NCI-H1092 treated with DMSO at 0.1 percent for 48 hours (cell line): Measurements from ENCODE around the gene TPRG1.

ENCODE experiments used
- DNase-seq: peaks from one replicate; lab custom pipeline; 2025; lab: John Stamatoyannopoulos, UW

TPRG1 gene

GRCh38 chr3:189278221-189278620 is 106.5 kb downstream of the TPRG1 start:
- DNase-seq, result no peak

GRCh38 chr3:189282189-189282588 is 110.4 kb downstream of the TPRG1 start:
- no peak for DNase-seq

- DNase-seq, result no peak
Observed at GRCh38 chr3:189282741-189283140, 111.0 kb downstream of the TPRG1 start.

- no peak for DNase-seq
Observed at GRCh38 chr3:189286188-189286587, 114.4 kb downstream of the TPRG1 start.

GRCh38 chr3:189286916-189287315 is 115.1 kb downstream of the TPRG1 start:
- DNase-seq, result no peak

- no peak for DNase-seq
Observed at GRCh38 chr3:189288348-189289235, 116.8 kb downstream of the TPRG1 start.

- no peak for DNase-seq
Observed at GRCh38 chr3:189289251-189289650, 117.5 kb downstream of the TPRG1 start.

- DNase-seq, result no peak
Observed at GRCh38 chr3:189292667-189293484, 121.1 kb downstream of the TPRG1 start.

- DNase-seq, result no peak
Observed at GRCh38 chr3:189294649-189295048, 122.9 kb downstream of the TPRG1 start.

- no peak for DNase-seq
Observed at GRCh38 chr3:189295089-189295488, 123.3 kb downstream of the TPRG1 start.

- DNase-seq, result no peak
Observed at GRCh38 chr3:189297932-189298331, 126.2 kb downstream of the TPRG1 start.

GRCh38 chr3:189298469-189299375 is 127.0 kb downstream of the TPRG1 start:
- DNase-seq, result no peak

- no peak for DNase-seq
Observed at GRCh38 chr3:189300345-189300744, 128.6 kb downstream of the TPRG1 start.

- DNase-seq, result no peak
Observed at GRCh38 chr3:189301479-189301878, 129.7 kb downstream of the TPRG1 start.

GRCh38 chr3:189303584-189303983 is 131.8 kb downstream of the TPRG1 start:
- no peak for DNase-seq

GRCh38 chr3:189304465-189305351 is 132.9 kb downstream of the TPRG1 start:
- DNase-seq, result peak; percentile 99

- DNase-seq, result no peak
Observed at GRCh38 chr3:189305412-189305811, 133.6 kb downstream of the TPRG1 start.

GRCh38 chr3:189307963-189308362 is 136.2 kb downstream of the TPRG1 start:
- no peak for DNase-seq

GRCh38 chr3:189308608-189309007 is 136.8 kb downstream of the TPRG1 start:
- DNase-seq, result peak; percentile 21

- no peak for DNase-seq
Observed at GRCh38 chr3:189309400-189309975, 137.7 kb downstream of the TPRG1 start.

GRCh38 chr3:189311521-189311920 is 139.8 kb downstream of the TPRG1 start:
- no peak for DNase-seq
